MCF 10A (cell line): Measurements from ENCODE around the gene SNTN. TPM values are rescaled to one million over a fixed set of nuclear protein-coding genes. Genes with fewer than 3 reads are reported as not detected.
A peak's percentile ranks its signal among the peaks of the same experiment; 100 is the strongest.

ENCODE experiments used
- BruUV-seq: library from RNA; stranded (reverse); fragments of 400-500 nt; replicated peaks from 2 replicates; lab custom pipeline; 2021; lab: Mats Ljungman, UMichigan
- CTCF ChIA-PET: fragments of 300-600 bp; sonication (Branson Sonifier 250); formaldehyde crosslinking; extraction: SDS; loops from one replicate; lab custom pipeline; 2021; ENCODE audit warnings: antibody characterized with exemption, inconsistent platforms; lab: Yijun Ruan, JAX
- POLR2A ChIA-PET: fragments of 300-600, 350-650 bp; sonication (Branson Sonifier 250); formaldehyde crosslinking; extraction: SDS; loops from one replicate; lab custom pipeline; 2020; ENCODE audit warnings: antibody characterized with exemption, inconsistent platforms; lab: Yijun Ruan, JAX
- DNase-seq: peaks from one replicate; pipeline ENCODE4 v3.0.0-alpha.2; 2018; ENCODE audit not compliant: unreplicated experiment
- H3K27ac Mint-ChIP-seq: one replicate; pipeline ENCODE4 v1.8.0; 2022; ENCODE audit warnings: mild to moderate bottlenecking, low read depth, mixed read lengths; ENCODE audit not compliant: unreplicated experiment
- H3K27me3 Mint-ChIP-seq: one replicate; pipeline ENCODE4 v1.8.0; 2022; ENCODE audit warnings: mixed read lengths; ENCODE audit not compliant: insufficient read depth, unreplicated experiment
- H3K36me3 Mint-ChIP-seq: one replicate; pipeline ENCODE4 v1.8.0; 2022; ENCODE audit warnings: mild to moderate bottlenecking, moderate library complexity, mixed read lengths; ENCODE audit not compliant: insufficient read depth, unreplicated experiment
- H3K4me1 Mint-ChIP-seq: one replicate; pipeline ENCODE4 v1.8.0; 2022; ENCODE audit warnings: mixed read lengths; ENCODE audit not compliant: insufficient read depth, unreplicated experiment
- H3K4me3 Mint-ChIP-seq: one replicate; pipeline ENCODE4 v1.8.0; 2022; ENCODE audit warnings: mild to moderate bottlenecking, moderate library complexity, mixed read lengths; ENCODE audit not compliant: unreplicated experiment
- H3K9me3 Mint-ChIP-seq: one replicate; pipeline ENCODE4 v1.8.0; 2022; ENCODE audit warnings: mixed read lengths; ENCODE audit not compliant: unreplicated experiment
- intact Hi-C: fragments of 100-400 bp; cut with micrococcal nuclease; formaldehyde crosslinking; loops from 2 replicates; pipeline ENCODE4 v1.14.1; 2022
- total RNA-seq: library from RNA; stranded (reverse); gene quantifications from 2 replicates; pipeline ENCODE4 v1.2.3, GENCODE V29; 2022
- TF ChIP-seq, protein P1 (sequence below): fragments of 200-600 bp; IDR thresholded peaks from one replicate; pipeline ENCODE4 v1.8.0; 2022; ENCODE audit warnings: antibody characterized with exemption, mild to moderate bottlenecking; ENCODE audit not compliant: unreplicated experiment

Gene SNTN
- total RNA-seq, 1 experiment from 2014 or later, result not detected

DNA sequence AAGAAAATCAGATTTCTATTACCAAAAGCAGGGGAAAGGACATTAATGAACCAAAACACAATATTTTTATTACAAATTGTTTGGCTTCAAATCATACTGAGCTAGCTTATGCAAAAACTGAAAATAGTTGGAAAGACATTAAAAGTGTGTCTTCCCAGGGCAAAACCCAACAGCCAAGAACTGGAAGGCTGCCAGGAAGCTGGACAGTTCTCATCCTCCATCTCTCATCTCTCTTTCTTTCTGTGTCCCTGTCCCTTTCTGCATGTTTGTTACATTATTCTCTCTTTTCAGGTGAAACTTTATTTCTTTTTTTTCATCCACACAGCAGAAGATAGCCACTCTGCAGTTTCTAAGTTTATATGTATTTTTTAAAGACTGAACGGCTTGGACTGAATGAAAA, 41.1 kb upstream of the SNTN start:
- Mint-ChIP-seq H3K4me1 (no peaks in the 10 kb centered on the region), H3K36me3 (no peaks in the 10 kb centered on the region), H3K4me3 (no peak overlapping the region), H3K9me3 (no peaks in the 10 kb centered on the region), H3K27me3 (peaks cover 62% of the 10 kb centered on the region), H3K27ac (no peak overlapping the region)
- intact Hi-C loops, result no loop called here
- TF ChIP-seq, protein P1, sequence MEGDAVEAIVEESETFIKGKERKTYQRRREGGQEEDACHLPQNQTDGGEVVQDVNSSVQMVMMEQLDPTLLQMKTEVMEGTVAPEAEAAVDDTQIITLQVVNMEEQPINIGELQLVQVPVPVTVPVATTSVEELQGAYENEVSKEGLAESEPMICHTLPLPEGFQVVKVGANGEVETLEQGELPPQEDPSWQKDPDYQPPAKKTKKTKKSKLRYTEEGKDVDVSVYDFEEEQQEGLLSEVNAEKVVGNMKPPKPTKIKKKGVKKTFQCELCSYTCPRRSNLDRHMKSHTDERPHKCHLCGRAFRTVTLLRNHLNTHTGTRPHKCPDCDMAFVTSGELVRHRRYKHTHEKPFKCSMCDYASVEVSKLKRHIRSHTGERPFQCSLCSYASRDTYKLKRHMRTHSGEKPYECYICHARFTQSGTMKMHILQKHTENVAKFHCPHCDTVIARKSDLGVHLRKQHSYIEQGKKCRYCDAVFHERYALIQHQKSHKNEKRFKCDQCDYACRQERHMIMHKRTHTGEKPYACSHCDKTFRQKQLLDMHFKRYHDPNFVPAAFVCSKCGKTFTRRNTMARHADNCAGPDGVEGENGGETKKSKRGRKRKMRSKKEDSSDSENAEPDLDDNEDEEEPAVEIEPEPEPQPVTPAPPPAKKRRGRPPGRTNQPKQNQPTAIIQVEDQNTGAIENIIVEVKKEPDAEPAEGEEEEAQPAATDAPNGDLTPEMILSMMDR, result no peak
- BruUV-seq, result no TSS peak
- ChIA-PET POLR2A (interaction anchor here (1.2 kb wide), 1 partner anchor 29 kb away, joined by 3 read pairs; no protein-coding TSS in a partner anchor), CTCF (interaction anchor here (0.5 kb wide), 1 partner anchor 845 kb away, joined by 4 read pairs; no protein-coding TSS in a partner anchor)
- peak; percentile 9 for DNase-seq

DNA sequence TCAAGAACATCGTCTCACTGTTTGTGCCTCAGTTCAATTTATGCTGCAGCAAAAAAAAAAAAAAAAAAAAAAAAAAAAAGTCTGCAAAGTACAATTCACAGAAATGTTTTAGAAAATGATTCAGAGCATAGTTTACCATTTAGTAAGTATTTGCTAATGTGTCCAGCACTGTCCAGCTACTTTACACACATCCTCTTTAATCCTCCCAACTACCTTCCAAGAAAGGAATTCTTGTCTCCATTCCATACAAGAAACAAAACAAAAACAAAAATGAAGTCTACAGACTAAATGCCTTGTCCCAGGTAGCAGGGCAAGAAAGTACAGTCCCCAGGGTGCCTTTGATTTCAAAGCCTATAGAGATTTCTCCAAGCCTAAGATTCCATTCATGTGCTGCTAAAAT, 38.9 kb upstream of the SNTN start:
- ChIA-PET POLR2A (no interaction called here), CTCF (no interaction called here)
- TF ChIP-seq, protein P1, result no peak
- DNase-seq, result no peak
- Mint-ChIP-seq H3K27me3 (peaks cover 44% of the 10 kb centered on the region), H3K4me1 (no peaks in the 10 kb centered on the region), H3K9me3 (no peaks in the 10 kb centered on the region), H3K36me3 (no peaks in the 10 kb centered on the region), H3K4me3 (no peak overlapping the region), H3K27ac (no peak overlapping the region)
- BruUV-seq, result no TSS peak
- intact Hi-C loops, result no loop called here

DNA sequence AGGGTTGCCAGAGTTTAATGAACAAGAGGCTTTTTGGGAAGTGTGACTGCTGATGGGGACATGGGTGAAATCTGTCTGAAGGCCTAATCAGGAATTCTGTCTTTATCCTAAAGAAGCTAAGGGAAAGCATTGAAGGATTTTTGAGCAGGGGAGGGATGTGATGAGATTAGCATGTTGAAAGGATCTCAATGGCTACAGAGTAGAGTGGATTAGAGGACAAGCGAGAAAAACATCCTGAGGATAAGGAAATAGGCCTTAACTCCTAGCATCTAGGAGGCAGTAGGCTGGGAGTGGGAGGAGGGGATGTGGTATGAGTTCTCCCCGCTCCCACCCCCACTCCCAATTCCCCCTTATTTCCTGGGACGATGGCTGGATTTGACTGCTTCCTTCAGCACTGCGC, 35.1 kb upstream of the SNTN start:
- Mint-ChIP-seq H3K27me3 (peaks cover 29% of the 10 kb centered on the region), H3K27ac (no peak overlapping the region), H3K4me3 (no peak overlapping the region), H3K9me3 (no peaks in the 10 kb centered on the region), H3K36me3 (no peaks in the 10 kb centered on the region), H3K4me1 (no peaks in the 10 kb centered on the region)
- intact Hi-C loops, result no loop called here
- ChIA-PET CTCF (no interaction called here), POLR2A (no interaction called here)
- no TSS peak for BruUV-seq
- DNase-seq, result no peak
- TF ChIP-seq, protein P1, result no peak

DNA sequence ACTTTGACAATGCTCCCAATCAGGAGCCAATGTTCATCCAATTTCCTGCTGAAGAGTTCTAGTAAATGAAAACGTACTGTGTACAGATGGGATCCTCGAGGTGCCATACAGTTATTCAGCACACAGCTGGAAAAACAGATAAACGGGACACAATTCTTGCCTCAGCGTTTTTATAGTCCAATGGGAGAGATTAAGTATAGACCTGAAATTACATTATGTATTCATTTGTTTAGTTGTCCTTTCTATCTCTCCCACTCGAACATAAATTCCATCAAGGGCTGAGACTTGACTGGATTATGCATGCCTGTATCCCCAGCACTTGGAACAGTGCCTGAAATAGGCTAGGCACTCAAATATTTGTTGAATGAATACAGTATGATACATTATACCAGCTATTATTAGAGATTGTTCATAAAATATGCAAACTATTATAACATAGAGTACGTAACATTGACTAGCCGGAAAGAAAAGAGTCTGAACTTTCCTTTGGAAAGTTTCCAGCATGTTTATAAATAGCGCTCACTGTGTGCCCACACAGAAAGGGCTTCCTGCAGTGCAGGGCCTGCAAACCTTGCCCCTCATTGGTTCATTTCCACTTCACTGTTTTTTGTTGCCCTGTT, 27.4 kb upstream of the SNTN start:
- CTCF ChIA-PET, result no interaction called here
- BruUV-seq, result no TSS peak
- Mint-ChIP-seq H3K27me3 (peaks cover 25% of the 10 kb centered on the region), H3K4me3 (no peak overlapping the region), H3K27ac (no peak overlapping the region), H3K9me3 (no peaks in the 10 kb centered on the region), H3K36me3 (no peaks in the 10 kb centered on the region), H3K4me1 (no peaks in the 10 kb centered on the region)
- intact Hi-C loops, result no loop called here
- DNase-seq, result peak; percentile 45
- POLR2A ChIA-PET, result no interaction called here
- TF ChIP-seq, protein P1, result no peak
